Lower leg skin (tissue), 4 donors: Measurements from ENCODE around the gene SANBR. TPM values are rescaled to one million over a fixed set of nuclear protein-coding genes. Genes with fewer than 3 reads are reported as not detected.
"Not testable (repeated sequence)": the region's sequence is repeated elsewhere in the genome, so short reads cannot be mapped to it uniquely, and the experiment has no call there.

Experiments
- DNase-seq, 2 donors: peaks; one replicate each; pipeline ENCODE4 v3.0.0-alpha.2; 2019; ENCODE audit warnings: low spot score in 2 of 2
- H3K4me3 ChIP-seq: fragments of 200-600 bp; sonication (generic); 2 replicates; pipeline ENCODE4 v1.5.1; 2017; ENCODE audit warnings: mild to moderate bottlenecking, low read depth; ENCODE audit not compliant: poor library complexity, severe bottlenecking
- POLR2A ChIP-seq, 2 donors: fragments of 450-650 bp; IDR thresholded peaks; one replicate each; pipeline ENCODE4 v1.6.1; 2016 to 2017; ENCODE audit warnings: antibody characterized with exemption in 2 of 2, mild to moderate bottlenecking in 1 of 2, moderate library complexity in 1 of 2
- WGBS, 2 donors: methylation state at CpG; one replicate each; pipeline ENCODE4 v1.1.5; 2018; 5-methylcytosine and 5-hydroxymethylcytosine counted together
- intact Hi-C: fragments of 100-400 bp; cut with DNase I; formaldehyde crosslinking; loops from one replicate; pipeline ENCODE4 v1.15.0; 2023; ENCODE audit warnings: low total_unique reads
- total RNA-seq, 4 donors: library from RNA; depleted of rRNA; stranded (reverse); fragments of >200 nt; gene quantifications; one replicate each; pipeline ENCODE4 v1.1.0, GENCODE V29; 2016
- TF ChIP-seq, protein P1 (sequence below), 3 donors: fragments of 450-650 bp; IDR thresholded peaks; one replicate each; pipeline ENCODE4 v1.5.1; 2016; ENCODE audit warnings: antibody characterized with exemption in 3 of 3, mild to moderate bottlenecking in 3 of 3, moderate library complexity in 2 of 3

Gene SANBR
- total RNA-seq, 4 donors from 2014 or later = 2.2 to 8.3 (median 4.4) TPM

DNA sequence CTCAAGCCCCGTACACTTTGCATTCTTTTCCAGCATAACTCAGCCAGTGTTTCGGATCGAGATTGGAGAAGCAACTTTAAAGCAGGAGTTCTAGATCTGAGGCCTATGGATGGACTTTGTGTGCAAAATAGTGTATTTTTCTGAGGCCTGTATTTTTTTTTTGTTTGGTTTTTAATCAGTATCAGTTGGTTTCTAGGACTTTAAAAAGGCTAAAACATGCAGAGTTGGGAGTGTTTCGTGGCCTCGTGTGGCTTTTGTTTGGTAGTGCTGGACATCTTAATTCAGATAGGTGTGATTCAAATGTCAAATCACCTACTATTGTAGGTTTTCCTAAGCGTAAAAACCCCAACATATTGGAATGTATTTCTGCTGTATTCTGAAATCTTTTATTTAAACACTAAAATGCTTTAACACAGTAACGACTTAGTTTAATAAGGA lies 47.3 kb upstream of the SANBR start:
- WGBS, 2 donors = 1% methylated on average over 7 of the region's 7 CpGs
- intact Hi-C loops = no loop called here
- no peak for TF ChIP-seq POLR2A (IDR thresholded peaks at IDR 0.05)
- TF ChIP-seq, protein P1, sequence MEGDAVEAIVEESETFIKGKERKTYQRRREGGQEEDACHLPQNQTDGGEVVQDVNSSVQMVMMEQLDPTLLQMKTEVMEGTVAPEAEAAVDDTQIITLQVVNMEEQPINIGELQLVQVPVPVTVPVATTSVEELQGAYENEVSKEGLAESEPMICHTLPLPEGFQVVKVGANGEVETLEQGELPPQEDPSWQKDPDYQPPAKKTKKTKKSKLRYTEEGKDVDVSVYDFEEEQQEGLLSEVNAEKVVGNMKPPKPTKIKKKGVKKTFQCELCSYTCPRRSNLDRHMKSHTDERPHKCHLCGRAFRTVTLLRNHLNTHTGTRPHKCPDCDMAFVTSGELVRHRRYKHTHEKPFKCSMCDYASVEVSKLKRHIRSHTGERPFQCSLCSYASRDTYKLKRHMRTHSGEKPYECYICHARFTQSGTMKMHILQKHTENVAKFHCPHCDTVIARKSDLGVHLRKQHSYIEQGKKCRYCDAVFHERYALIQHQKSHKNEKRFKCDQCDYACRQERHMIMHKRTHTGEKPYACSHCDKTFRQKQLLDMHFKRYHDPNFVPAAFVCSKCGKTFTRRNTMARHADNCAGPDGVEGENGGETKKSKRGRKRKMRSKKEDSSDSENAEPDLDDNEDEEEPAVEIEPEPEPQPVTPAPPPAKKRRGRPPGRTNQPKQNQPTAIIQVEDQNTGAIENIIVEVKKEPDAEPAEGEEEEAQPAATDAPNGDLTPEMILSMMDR (IDR thresholded peaks at IDR 0.05) = no peak

DNA sequence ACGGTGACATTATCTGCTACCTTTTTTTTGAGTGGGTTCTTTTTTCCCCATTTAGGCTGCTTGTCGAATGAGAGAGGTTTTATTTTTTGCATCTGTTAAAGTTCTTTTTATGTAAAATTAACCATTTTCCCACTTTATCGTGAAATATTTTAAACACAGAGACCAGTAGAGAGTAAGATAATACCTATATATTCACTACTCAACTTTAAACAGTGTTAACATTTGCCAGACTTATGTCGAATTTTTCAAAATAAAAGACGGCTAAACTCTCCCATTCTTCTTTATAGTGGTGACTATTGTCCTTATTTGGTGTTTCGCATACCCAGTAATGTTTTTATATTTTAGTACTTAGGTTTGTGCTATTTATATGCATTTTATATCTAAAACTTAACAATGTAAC lies 46.9 kb upstream of the SANBR start:
- no peak for DNase-seq
- TF ChIP-seq, protein P1 (IDR thresholded peaks at IDR 0.05) = no peak
- no peak for TF ChIP-seq POLR2A (IDR thresholded peaks at IDR 0.05)
- intact Hi-C loops = no loop called here
- H3K4me3 ChIP-seq = no peak overlapping the region
- WGBS, 2 donors = 25 to 28% methylated on average over 6 of the region's 6 CpGs

More for the DNA sequence above, 47.3 kb upstream of the SANBR start:
- peak overlapping the region; percentile 83 for H3K4me3 ChIP-seq
- no peak for DNase-seq

GRCh38 chr2:61021228-61021660 lies 44.4 kb upstream of the SANBR start:
- no peak for DNase-seq
- intact Hi-C loops = no loop called here
- WGBS, 2 donors = 89 to 96% methylated on average over 6 of the region's 6 CpGs
- H3K4me3 ChIP-seq = no peak overlapping the region
- TF ChIP-seq POLR2A (IDR thresholded peaks at IDR 0.05) = no peak
- TF ChIP-seq, protein P1 (IDR thresholded peaks at IDR 0.05) = no peak

GRCh38 chr2:61023670-61024069 lies 42.0 kb upstream of the SANBR start:
- no peak for TF ChIP-seq POLR2A (IDR thresholded peaks at IDR 0.05)
- TF ChIP-seq, protein P1 (IDR thresholded peaks at IDR 0.05) = no peak
- intact Hi-C loops = no loop called here
- DNase-seq = no peak
- no peak overlapping the region for H3K4me3 ChIP-seq
- WGBS, 2 donors = 94 to 98% methylated on average over 4 of the region's 4 CpGs

- 95 to 96% methylated on average over 3 of the region's 3 CpGs for WGBS, 2 donors
- no peak for DNase-seq
- intact Hi-C loops = no loop called here
- no peak for TF ChIP-seq POLR2A (IDR thresholded peaks at IDR 0.05)
- TF ChIP-seq, protein P1 (IDR thresholded peaks at IDR 0.05) = no peak
- no peak overlapping the region for H3K4me3 ChIP-seq
Measured at GRCh38 chr2:61029533-61029932, 36.1 kb upstream of the SANBR start.

DNA sequence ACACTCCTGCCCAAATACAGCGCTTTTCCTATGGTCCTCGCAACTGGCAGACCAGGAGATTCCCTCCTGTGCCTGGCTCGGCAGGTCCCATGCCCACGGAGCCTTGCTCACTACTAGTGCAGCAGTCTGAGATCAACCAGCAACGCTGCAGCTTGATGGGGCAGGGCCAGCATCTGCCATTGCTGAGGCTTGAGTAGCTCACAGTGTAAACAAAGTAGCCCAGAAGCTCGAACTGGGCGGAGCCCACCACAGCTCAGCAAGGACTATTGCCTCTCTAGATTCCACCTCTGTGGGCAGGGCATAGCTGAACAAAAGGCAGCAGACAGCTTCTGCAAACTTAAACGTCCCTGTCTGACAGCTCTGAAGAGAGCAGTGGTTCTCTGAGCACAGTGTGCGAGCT lies 31.1 kb upstream of the SANBR start:
- H3K4me3 ChIP-seq, DNase-seq, intact Hi-C loops: not testable (repeated sequence)
- WGBS, 2 donors = 92 to 97% methylated on average over 9 of the region's 9 CpGs

DNA sequence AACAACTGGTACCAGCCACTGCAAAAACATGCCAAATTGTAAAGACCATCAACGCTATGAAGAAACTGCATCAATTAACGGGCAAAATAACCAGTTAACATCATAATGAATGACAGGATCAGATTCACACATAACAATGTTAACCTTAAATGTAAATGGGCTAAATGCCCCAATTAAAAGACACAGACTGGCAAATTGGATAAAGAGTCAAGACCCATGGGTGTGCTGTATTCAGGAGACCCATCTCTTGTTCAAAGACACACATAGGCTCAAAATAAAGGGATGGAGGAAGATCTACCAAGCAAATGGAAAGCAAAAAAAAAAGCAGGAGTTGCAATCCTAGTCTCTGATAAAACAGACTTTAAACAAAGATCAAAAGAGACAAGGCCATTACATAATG lies 29.0 kb upstream of the SANBR start:
- H3K4me3 ChIP-seq, intact Hi-C loops, DNase-seq: not testable (repeated sequence)
- WGBS, 2 donors = 98% methylated on average over 2 of the region's 2 CpGs
